HG03558 (cell line): ENCODE measurements around the gene TUBD1.
"Not testable (repeated sequence)": the region's sequence is repeated elsewhere in the genome, so short reads cannot be mapped to it uniquely, and the experiment has no call there.

Experiments
- ATAC-seq: cut with Tn5 transposase; IDR thresholded peaks from one replicate; pipeline ENCODE4 v1.9.1; 2021; ENCODE audit warnings: moderate number of reproducible peaks; ENCODE audit not compliant: unreplicated experiment; ENCODE audit errors: extremely low read depth

TUBD1 gene

GRCh38 chr17:59846394-59847165 is 46.2 kb downstream of the TUBD1 start:
- ATAC-seq: no peak

GRCh38 chr17:59845595-59846393 is 46.9 kb downstream of the TUBD1 start:
- no peak for ATAC-seq

GRCh38 chr17:59844884-59845594 is 47.7 kb downstream of the TUBD1 start:
- ATAC-seq: no peak

GRCh38 chr17:59842901-59843652 is 49.7 kb downstream of the TUBD1 start:
- ATAC-seq: no peak

- ATAC-seq: not testable (repeated sequence)
Measured at GRCh38 chr17:59841882-59842263, 50.9 kb downstream of the TUBD1 start.

- not testable (repeated sequence) for ATAC-seq
Measured at GRCh38 chr17:59841091-59841881, 51.5 kb downstream of the TUBD1 start.

- ATAC-seq: no peak
Measured at GRCh38 chr17:59840329-59841090, 52.2 kb downstream of the TUBD1 start.

- ATAC-seq: no peak
Measured at GRCh38 chr17:59839651-59840328, 53.0 kb downstream of the TUBD1 start.

GRCh38 chr17:59838052-59838916 is 54.5 kb downstream of the TUBD1 start:
- ATAC-seq: no peak

- peak; percentile 60 for ATAC-seq
Measured at GRCh38 chr17:59837308-59838051, 55.3 kb downstream of the TUBD1 start.

- no peak for ATAC-seq
Measured at GRCh38 chr17:59832883-59833379, 59.8 kb downstream of the TUBD1 start.

GRCh38 chr17:59830846-59831486 is 61.8 kb downstream of the TUBD1 start:
- ATAC-seq: no peak

- ATAC-seq: no peak
Measured at GRCh38 chr17:59830007-59830630, 62.6 kb downstream of the TUBD1 start.

GRCh38 chr17:59829217-59830006 is 63.3 kb downstream of the TUBD1 start:
- ATAC-seq: peak; percentile 63

GRCh38 chr17:59828819-59829216 is 63.9 kb downstream of the TUBD1 start:
- not testable (repeated sequence) for ATAC-seq
